ENCODE measurements around the gene PSMB2.

Gene PSMB2

DNA sequence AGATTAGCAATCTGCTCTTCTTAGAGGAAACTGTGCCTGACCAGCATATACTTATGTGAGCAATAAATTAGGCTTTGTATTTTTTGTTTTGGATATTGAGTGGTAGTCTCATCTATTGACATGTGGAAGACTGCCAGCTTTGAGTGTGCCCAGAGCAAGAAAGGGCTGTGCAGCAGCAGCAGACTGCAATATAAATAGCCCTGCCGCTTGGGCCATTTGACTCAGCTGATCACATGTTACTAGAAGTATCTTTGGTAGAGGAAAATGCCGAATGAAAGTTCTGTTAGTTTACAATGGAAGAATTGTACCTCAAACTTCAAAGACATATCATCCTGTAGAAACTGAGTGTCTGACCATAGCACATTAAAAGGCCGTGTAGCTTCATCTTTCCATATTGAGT is 9.1 kb upstream of the PSMB2 start:
- Histone ChIP-seq H3K36me3 (replicated peaks; ENCODE audit: low read depth, low read length) (no peaks in the 10 kb centered on the region), H4K20me1 (ENCODE audit: insufficient read depth, low read length) (no peaks in the 10 kb centered on the region), H3K9me3 (ENCODE audit: insufficient read depth, low read length) (no peaks in the 10 kb centered on the region), H3K79me2 (ENCODE audit: low read length) (no peaks in the 10 kb centered on the region), H3K4me1 (ENCODE audit: low read length) (peaks cover 3% of the 10 kb centered on the region; the same call in 1 of the 2 replicates), H3K9ac (ENCODE audit: low read length) (no peak overlapping the region), H3K27ac (ENCODE audit: low read length) (no peak overlapping the region), H3K4me2 (ENCODE audit: low read length) (no peak overlapping the region), H3K4me3 (ENCODE audit: low read length) (no peak overlapping the region), H2AFZ (ENCODE audit: low read depth, low read length) (no peak overlapping the region), H3K27me3 (ENCODE audit: low read depth, low read length) (peaks cover 10% of the 10 kb centered on the region; the same call in 1 of the 2 replicates)
- TF ChIP-seq, protein P1, sequence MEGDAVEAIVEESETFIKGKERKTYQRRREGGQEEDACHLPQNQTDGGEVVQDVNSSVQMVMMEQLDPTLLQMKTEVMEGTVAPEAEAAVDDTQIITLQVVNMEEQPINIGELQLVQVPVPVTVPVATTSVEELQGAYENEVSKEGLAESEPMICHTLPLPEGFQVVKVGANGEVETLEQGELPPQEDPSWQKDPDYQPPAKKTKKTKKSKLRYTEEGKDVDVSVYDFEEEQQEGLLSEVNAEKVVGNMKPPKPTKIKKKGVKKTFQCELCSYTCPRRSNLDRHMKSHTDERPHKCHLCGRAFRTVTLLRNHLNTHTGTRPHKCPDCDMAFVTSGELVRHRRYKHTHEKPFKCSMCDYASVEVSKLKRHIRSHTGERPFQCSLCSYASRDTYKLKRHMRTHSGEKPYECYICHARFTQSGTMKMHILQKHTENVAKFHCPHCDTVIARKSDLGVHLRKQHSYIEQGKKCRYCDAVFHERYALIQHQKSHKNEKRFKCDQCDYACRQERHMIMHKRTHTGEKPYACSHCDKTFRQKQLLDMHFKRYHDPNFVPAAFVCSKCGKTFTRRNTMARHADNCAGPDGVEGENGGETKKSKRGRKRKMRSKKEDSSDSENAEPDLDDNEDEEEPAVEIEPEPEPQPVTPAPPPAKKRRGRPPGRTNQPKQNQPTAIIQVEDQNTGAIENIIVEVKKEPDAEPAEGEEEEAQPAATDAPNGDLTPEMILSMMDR (IDR thresholded peaks at IDR 0.05; ENCODE audit: low read depth, low read length), result no peak
- TF ChIP-seq EZH2phosphoT487 (IDR thresholded peaks at IDR 0.05; ENCODE audit: low read depth), result no peak

DNA sequence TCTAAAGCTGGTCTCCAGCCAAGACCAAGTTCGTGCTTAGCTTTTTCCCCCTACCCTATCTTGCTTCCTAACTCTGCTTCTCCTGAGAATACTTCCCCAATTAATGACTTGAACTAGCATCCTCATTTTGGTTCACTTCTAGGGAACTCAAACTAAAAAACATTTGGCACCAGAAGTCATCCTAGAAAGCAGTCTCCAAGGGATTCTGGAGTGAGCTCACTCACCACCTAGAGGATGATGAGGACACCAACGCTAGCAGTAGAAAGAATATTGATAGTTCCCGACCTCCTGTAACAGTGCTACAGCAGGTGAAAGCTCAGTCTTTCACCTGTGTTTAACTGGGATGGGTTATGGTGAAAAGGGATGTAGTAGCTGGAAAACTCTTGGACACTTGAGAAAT is 4.7 kb upstream of the PSMB2 start:
- Histone ChIP-seq H2AFZ (ENCODE audit: low read depth, low read length) (no peak overlapping the region), H3K27ac (ENCODE audit: low read length) (no peak overlapping the region), H3K4me1 (ENCODE audit: low read length) (no peaks in the 10 kb centered on the region), H4K20me1 (ENCODE audit: insufficient read depth, low read length) (no peaks in the 10 kb centered on the region), H3K9me3 (ENCODE audit: insufficient read depth, low read length) (no peaks in the 10 kb centered on the region), H3K36me3 (replicated peaks; ENCODE audit: low read depth, low read length) (no peaks in the 10 kb centered on the region), H3K4me3 (ENCODE audit: low read length) (no peak overlapping the region), H3K9ac (ENCODE audit: low read length) (no peak overlapping the region), H3K79me2 (ENCODE audit: low read length) (peaks cover 6% of the 10 kb centered on the region), H3K27me3 (ENCODE audit: low read depth, low read length) (peaks cover 15% of the 10 kb centered on the region; the same call in 1 of the 2 replicates), H3K4me2 (ENCODE audit: low read length) (no peak overlapping the region)
- TF ChIP-seq, protein P1 (IDR thresholded peaks at IDR 0.05; ENCODE audit: low read depth, low read length), result no peak
- TF ChIP-seq EZH2phosphoT487 (IDR thresholded peaks at IDR 0.05; ENCODE audit: low read depth), result no peak

DNA sequence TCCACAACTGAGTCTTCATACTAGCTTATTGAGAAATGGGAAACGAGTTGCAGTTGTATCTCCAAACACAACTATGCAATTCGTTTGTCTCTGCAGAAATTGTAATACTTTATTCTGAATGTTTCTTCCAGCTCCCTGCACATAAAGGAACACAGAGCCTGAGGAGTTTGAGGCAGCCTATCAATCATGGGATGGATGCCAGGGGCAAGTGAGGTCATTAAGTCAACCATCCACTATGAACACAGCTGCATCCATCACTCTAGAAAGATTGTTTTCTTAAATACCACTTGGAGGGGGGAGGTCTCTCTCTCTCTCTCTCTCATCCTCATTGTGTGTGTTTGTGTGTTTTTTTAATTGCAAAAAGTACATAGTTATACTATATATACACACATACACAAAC is 2.9 kb upstream of the PSMB2 start:
- TF ChIP-seq EZH2phosphoT487 (IDR thresholded peaks at IDR 0.05; ENCODE audit: low read depth), result no peak
- TF ChIP-seq, protein P1 (IDR thresholded peaks at IDR 0.05; ENCODE audit: low read depth, low read length), result no peak
- Histone ChIP-seq H4K20me1 (ENCODE audit: insufficient read depth, low read length) (no peaks in the 10 kb centered on the region), H3K4me3 (ENCODE audit: low read length) (no peak overlapping the region), H3K4me2 (ENCODE audit: low read length) (no peak overlapping the region), H3K27ac (ENCODE audit: low read length) (no peak overlapping the region), H3K9ac (ENCODE audit: low read length) (no peak overlapping the region), H3K4me1 (ENCODE audit: low read length) (0 out of 2 replicates have a peak, but pooled peaks cover 3% of the 10 kb centered on the region), H2AFZ (ENCODE audit: low read depth, low read length) (no peak overlapping the region), H3K9me3 (ENCODE audit: insufficient read depth, low read length) (no peaks in the 10 kb centered on the region), H3K27me3 (ENCODE audit: low read depth, low read length) (peaks cover 15% of the 10 kb centered on the region; the same call in 1 of the 2 replicates), H3K36me3 (replicated peaks; ENCODE audit: low read depth, low read length) (no peaks in the 10 kb centered on the region), H3K79me2 (ENCODE audit: low read length) (peaks cover 25% of the 10 kb centered on the region)

- H3K27me3 ChIP-seq (ENCODE audit: low read depth, low read length), result peaks cover 15% of the 10 kb centered on the region; the same call in 1 of the 2 replicates
- no peaks in the 10 kb centered on the region for H3K9me3 ChIP-seq (ENCODE audit: insufficient read depth, low read length)
- no peaks in the 10 kb centered on the region for H4K20me1 ChIP-seq (ENCODE audit: insufficient read depth, low read length)
- H3K4me1 ChIP-seq (ENCODE audit: low read length), result peaks cover 11% of the 10 kb centered on the region
- H3K36me3 ChIP-seq (replicated peaks; ENCODE audit: low read depth, low read length), result no peaks in the 10 kb centered on the region
- H3K4me3 ChIP-seq (ENCODE audit: low read length), result peak overlapping the region; percentile 90
- peak overlapping the region; percentile 86 for H3K4me2 ChIP-seq (ENCODE audit: low read length)
- TF ChIP-seq, protein P1 (IDR thresholded peaks at IDR 0.05; ENCODE audit: low read depth, low read length), result no peak
- no peak for TF ChIP-seq EZH2phosphoT487 (IDR thresholded peaks at IDR 0.05; ENCODE audit: low read depth)
- H2AFZ ChIP-seq (ENCODE audit: low read depth, low read length), result peak overlapping the region; percentile 92
- H3K9ac ChIP-seq (ENCODE audit: low read length), result peak overlapping the region; percentile 78
- H3K27ac ChIP-seq (ENCODE audit: low read length), result 0 out of 2 replicates have a peak overlapping the region, but pooled peaks have one; percentile 65
- peaks cover 42% of the 10 kb centered on the region for H3K79me2 ChIP-seq (ENCODE audit: low read length)
Observed at GRCh38 chr1:35642471-35642955, 1.2 kb upstream of the PSMB2 start.
